SU-DHL-6 (cell line): Measurements from ENCODE around the gene MINDY1.
A peak's percentile ranks its signal among the peaks of the same experiment; 100 is the strongest.

ENCODE experiments used
- CTCF ChIP-seq: fragments of 200-600 bp; sonication (generic); IDR thresholded peaks from one replicate; pipeline ENCODE4 v1.5.1; 2017; ENCODE audit warnings: antibody characterized with exemption, mild to moderate bottlenecking, low read length, moderate library complexity; ENCODE audit not compliant: insufficient read depth, poor library complexity, severe bottlenecking
- EZH2phosphoT487 ChIP-seq: fragments of 200-600 bp; sonication (generic), shearing (Covaris generic); conservative IDR thresholded peaks from 2 replicates; pipeline ENCODE4 v1.6.1; 2018; ENCODE audit warnings: mild to moderate bottlenecking, antibody characterized with exemption, low read length, moderate library complexity, mixed read lengths

- TF ChIP-seq CTCF (peak; percentile 84), EZH2phosphoT487 (no peak)
Observed at GRCh38 chr1:151024540-151025146, 17.9 kb upstream of the MINDY1 start.
